Left ventricle myocardium inferior (tissue), 1 donor: ENCODE data around the gene ABHD13. TPM values are rescaled to one million over a fixed set of nuclear protein-coding genes. Genes with fewer than 3 reads are reported as not detected.

ENCODE experiments used
- DNase-seq: peaks from one replicate; pipeline ENCODE4 v3.0.0-alpha.2; 2020
- H3K27ac ChIP-seq: fragments of 200-600 bp; replicated peaks from 2 replicates; pipeline ENCODE4 v1.8.0; 2021
- H3K27me3 ChIP-seq: fragments of 200-600 bp; 2 replicates; pipeline ENCODE4 v1.8.0; 2021; ENCODE audit warnings: low read depth
- H3K36me3 ChIP-seq: fragments of 200-600 bp; 2 replicates; pipeline ENCODE4 v1.8.0; 2021
- H3K4me1 ChIP-seq: fragments of 200-600 bp; 2 replicates; pipeline ENCODE4 v1.8.0; 2021
- H3K4me3 ChIP-seq: fragments of 200-600 bp; 2 replicates; pipeline ENCODE4 v1.8.0; 2021; ENCODE audit warnings: mild to moderate bottlenecking, moderate library complexity
- H3K9me3 ChIP-seq: fragments of 200-600 bp; replicated peaks from 2 replicates; pipeline ENCODE4 v1.8.0; 2021
- intact Hi-C: fragments of 100-400 bp; cut with micrococcal nuclease; formaldehyde crosslinking; loops from one replicate; pipeline ENCODE4 v1.11.0; 2022
- total RNA-seq: library from RNA; stranded (reverse); fragmentation: NEBNext Ultra II Directional; extraction: Animal tissue kit (Norgen Biotek cat#: 25700); gene quantifications from one replicate; pipeline ENCODE4 v1.2.1, GENCODE V29; 2021
- TF ChIP-seq, protein P1 (sequence below): fragments of 200-600 bp; IDR thresholded peaks from 2 replicates; pipeline ENCODE4 v1.8.0; 2021; ENCODE audit warnings: antibody characterized with exemption, mild to moderate bottlenecking, borderline replicate concordance
- donor health status: DM: no; HTN: yes; CAD: no; lungs with severe emphysema.

Gene ABHD13
- total RNA-seq, 1 donor from 2014 or later: 5.1 TPM

DNA sequence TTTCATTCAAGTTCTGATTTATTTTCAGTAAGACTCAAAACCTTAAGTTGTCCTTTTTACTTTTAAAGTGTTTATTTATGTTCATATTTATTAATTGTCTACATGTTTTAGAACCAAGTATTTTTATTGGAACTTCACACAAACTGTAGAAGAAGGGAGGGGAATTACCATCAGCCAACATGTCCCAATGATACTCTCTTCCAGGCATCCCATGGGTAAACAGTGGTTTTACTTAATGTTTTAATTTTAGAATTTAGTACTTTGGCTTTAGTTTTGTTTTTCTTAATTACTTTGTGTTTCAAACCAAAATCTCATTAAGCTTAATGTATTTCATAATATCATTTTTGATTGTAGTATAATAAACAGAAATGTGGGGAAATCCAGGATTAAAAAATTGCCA lies 56.5 kb downstream of the ABHD13 start:
- TF ChIP-seq, protein P1, sequence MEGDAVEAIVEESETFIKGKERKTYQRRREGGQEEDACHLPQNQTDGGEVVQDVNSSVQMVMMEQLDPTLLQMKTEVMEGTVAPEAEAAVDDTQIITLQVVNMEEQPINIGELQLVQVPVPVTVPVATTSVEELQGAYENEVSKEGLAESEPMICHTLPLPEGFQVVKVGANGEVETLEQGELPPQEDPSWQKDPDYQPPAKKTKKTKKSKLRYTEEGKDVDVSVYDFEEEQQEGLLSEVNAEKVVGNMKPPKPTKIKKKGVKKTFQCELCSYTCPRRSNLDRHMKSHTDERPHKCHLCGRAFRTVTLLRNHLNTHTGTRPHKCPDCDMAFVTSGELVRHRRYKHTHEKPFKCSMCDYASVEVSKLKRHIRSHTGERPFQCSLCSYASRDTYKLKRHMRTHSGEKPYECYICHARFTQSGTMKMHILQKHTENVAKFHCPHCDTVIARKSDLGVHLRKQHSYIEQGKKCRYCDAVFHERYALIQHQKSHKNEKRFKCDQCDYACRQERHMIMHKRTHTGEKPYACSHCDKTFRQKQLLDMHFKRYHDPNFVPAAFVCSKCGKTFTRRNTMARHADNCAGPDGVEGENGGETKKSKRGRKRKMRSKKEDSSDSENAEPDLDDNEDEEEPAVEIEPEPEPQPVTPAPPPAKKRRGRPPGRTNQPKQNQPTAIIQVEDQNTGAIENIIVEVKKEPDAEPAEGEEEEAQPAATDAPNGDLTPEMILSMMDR: no peak
- peaks cover 10% of the 10 kb centered on the region for H3K4me1 ChIP-seq
- intact Hi-C loops: no loop called here
- no peaks in the 10 kb centered on the region for H3K9me3 ChIP-seq
- DNase-seq: no peak
- no peaks in the 10 kb centered on the region for H3K27me3 ChIP-seq
- H3K4me3 ChIP-seq: no peak overlapping the region
- H3K36me3 ChIP-seq: no peaks in the 10 kb centered on the region
- peak overlapping the region; percentile 52 for H3K27ac ChIP-seq

DNA sequence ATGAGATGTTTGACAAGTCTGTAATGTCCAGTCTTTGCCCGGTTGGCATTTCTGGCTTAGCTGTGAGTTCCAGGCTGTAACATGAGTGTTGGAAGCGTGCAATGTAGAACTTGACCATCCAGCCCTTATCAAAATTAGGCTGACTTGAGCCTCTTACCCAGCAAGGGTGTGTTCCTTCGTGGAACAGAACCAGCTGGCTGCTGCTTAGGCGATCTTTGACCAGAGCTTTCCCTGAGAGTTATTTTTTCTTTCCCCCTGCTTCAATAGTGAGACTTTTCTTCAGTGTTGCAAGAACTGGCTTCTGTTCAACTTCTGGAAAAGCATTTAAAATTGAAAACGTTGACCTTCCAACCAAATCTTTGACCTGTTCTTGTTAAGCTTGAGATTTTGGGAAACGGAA lies 57.9 kb downstream of the ABHD13 start:
- Histone ChIP-seq H3K4me3 (no peak overlapping the region), H3K4me1 (no peaks in the 10 kb centered on the region), H3K27me3 (no peaks in the 10 kb centered on the region), H3K36me3 (no peaks in the 10 kb centered on the region), H3K9me3 (no peaks in the 10 kb centered on the region), H3K27ac (peak overlapping the region; percentile 52)
- intact Hi-C loops: no loop called here
- TF ChIP-seq, protein P1: no peak
- peak; percentile 62 for DNase-seq

DNA sequence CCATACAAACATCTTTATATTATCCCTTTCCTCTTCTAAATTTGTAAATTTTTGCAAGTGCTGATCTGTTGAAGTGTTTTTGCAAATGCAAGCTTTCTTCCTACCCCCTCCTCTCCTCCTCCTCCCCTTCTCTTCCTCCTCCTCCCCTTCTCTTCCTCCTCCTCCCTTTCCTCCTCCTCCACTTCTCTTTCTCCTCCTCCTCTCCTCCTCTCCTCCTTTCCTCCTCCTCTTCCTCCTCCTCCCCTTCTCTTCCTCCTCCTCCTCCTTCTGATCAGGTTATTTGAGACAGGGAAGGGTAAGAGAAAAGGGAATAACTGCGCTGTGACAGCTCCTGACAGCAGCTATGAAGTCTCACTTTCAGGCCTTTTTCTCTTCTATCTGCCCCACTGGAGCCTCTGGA lies 60.3 kb downstream of the ABHD13 start:
- intact Hi-C loops: no loop called here
- Histone ChIP-seq H3K27ac (no peak overlapping the region), H3K4me3 (no peak overlapping the region), H3K4me1 (no peaks in the 10 kb centered on the region), H3K27me3 (no peaks in the 10 kb centered on the region), H3K9me3 (no peaks in the 10 kb centered on the region), H3K36me3 (no peaks in the 10 kb centered on the region)
- TF ChIP-seq, protein P1: no peak
- DNase-seq: no peak

DNA sequence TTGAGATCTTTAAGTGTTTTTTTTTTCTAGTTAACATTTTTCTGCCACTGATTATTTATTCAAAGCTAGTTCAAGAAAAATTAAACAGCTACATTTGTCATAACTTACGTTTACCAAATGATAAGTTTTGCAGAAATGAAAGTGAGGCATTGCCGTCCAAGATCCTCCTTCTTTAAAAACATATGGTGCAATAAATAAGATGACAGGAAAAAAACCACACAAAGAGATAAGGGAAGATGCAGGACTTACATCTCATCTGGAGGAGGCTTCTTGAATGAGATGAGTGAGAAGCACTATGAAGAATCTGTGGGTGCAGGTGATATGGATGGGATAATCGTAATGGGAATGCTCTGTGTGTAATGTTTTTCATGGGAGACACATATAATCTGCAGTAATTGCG lies 63.7 kb downstream of the ABHD13 start:
- TF ChIP-seq, protein P1: no peak
- Histone ChIP-seq H3K27ac (no peak overlapping the region), H3K4me3 (no peak overlapping the region), H3K9me3 (no peaks in the 10 kb centered on the region), H3K36me3 (no peaks in the 10 kb centered on the region), H3K4me1 (no peaks in the 10 kb centered on the region), H3K27me3 (no peaks in the 10 kb centered on the region)
- intact Hi-C loops: no loop called here
- no peak for DNase-seq

DNA sequence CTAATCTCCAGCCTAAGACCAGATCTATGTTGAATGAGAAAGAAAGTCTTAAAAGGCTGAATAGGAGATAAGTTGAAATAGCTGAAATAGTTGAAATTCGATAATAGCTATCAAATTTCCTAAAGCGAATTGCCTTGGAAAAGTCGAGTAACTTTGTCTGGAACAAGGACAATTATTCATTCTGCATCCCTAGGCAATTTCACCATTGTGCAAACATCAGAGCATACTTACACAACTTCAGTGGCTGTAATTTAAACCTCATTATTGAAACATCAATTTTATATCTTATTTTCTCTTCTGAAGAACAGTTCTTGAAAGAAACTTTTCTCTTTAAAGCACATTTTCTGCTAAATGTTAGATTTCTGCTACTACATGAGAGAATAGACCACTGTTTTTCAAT lies 64.9 kb downstream of the ABHD13 start:
- no peaks in the 10 kb centered on the region for H3K4me1 ChIP-seq
- no peak for DNase-seq
- intact Hi-C loops: no loop called here
- TF ChIP-seq, protein P1: no peak
- H3K4me3 ChIP-seq: no peak overlapping the region
- no peaks in the 10 kb centered on the region for H3K9me3 ChIP-seq
- H3K27me3 ChIP-seq: no peaks in the 10 kb centered on the region
- H3K36me3 ChIP-seq: no peaks in the 10 kb centered on the region
- peak overlapping the region; percentile 38 for H3K27ac ChIP-seq

Other genes starting within 250 kb of the ABHD13 start
- 8.1 TPM for gene LIG4, start 2.9 kb upstream of the ABHD13 start, total RNA-seq
- gene TNFSF13B, start 51.3 kb downstream of the ABHD13 start, total RNA-seq: 1.7 TPM